Coronary artery (tissue), 2 donors: Measurements from ENCODE around the gene SUSD6.

Source experiments
- DNase-seq: peaks from one replicate; pipeline ENCODE4 v3.0.0-alpha.2; 2017; ENCODE audit warnings: low spot score
- H3K27ac ChIP-seq, 2 donors: fragments of 200-600 bp; sonication (generic); one replicate each; pipeline ENCODE4 v1.5.1; 2016 to 2019
- H3K4me3 ChIP-seq: fragments of 200-600 bp; sonication (generic); 2 replicates; pipeline ENCODE4 v1.5.1; 2016; ENCODE audit warnings: mild to moderate bottlenecking, moderate library complexity
- CTCF ChIP-seq: fragments of 200-600 bp; sonication (generic); IDR thresholded peaks from one replicate; pipeline ENCODE4 v1.5.1; 2019; ENCODE audit warnings: antibody characterized with exemption

The SUSD6 gene

GRCh38 chr14:69704319-69704718 lies 92.9 kb downstream of the SUSD6 start:
- no peak for TF ChIP-seq CTCF

GRCh38 chr14:69705706-69706105 lies 94.3 kb downstream of the SUSD6 start:
- no peak for DNase-seq
- no peak overlapping the region for H3K4me3 ChIP-seq
- TF ChIP-seq CTCF = no peak
- peak overlapping the region; percentile 5 to 7 for H3K27ac ChIP-seq

More at GRCh38 chr14:69704319-69704718, 92.9 kb downstream of the SUSD6 start:
- Histone ChIP-seq H3K27ac (peak overlapping the region in 1 of 2 donors; percentile 24), H3K4me3 (no peak overlapping the region)
- DNase-seq = no peak

- no peak overlapping the region for H3K27ac ChIP-seq
These were observed 96.7 kb downstream of the SUSD6 start for GRCh38 chr14:69708049-69708448.

GRCh38 chr14:69708586-69709560 lies 97.5 kb downstream of the SUSD6 start:
- H3K27ac ChIP-seq = peak overlapping the region in 1 of 2 donors; percentile 9
- no peak overlapping the region for H3K4me3 ChIP-seq
- TF ChIP-seq CTCF = no peak
- DNase-seq = no peak

More at GRCh38 chr14:69708049-69708448, 96.7 kb downstream of the SUSD6 start:
- DNase-seq = no peak
- no peak overlapping the region for H3K4me3 ChIP-seq
- no peak for TF ChIP-seq CTCF

GRCh38 chr14:69710378-69710777 lies 99.0 kb downstream of the SUSD6 start:
- H3K27ac ChIP-seq = peak overlapping the region in 1 of 2 donors; percentile 81
- H3K4me3 ChIP-seq = no peak overlapping the region
- DNase-seq = no peak
- TF ChIP-seq CTCF = no peak

- no peak for TF ChIP-seq CTCF
- no peak for DNase-seq
- Histone ChIP-seq H3K4me3 (no peak overlapping the region), H3K27ac (peak overlapping the region; percentile 10 to 81)
These were observed 99.7 kb downstream of the SUSD6 start for GRCh38 chr14:69711065-69711464.

GRCh38 chr14:69711477-69711876 lies 100.1 kb downstream of the SUSD6 start:
- peak overlapping the region; percentile 10 to 81 for H3K27ac ChIP-seq
- DNase-seq = no peak
- H3K4me3 ChIP-seq = no peak overlapping the region

More at GRCh38 chr14:69711477-69711876, 100.1 kb downstream of the SUSD6 start:
- TF ChIP-seq CTCF = no peak
